ENCODE results near the gene POP7.
"Not testable (repeated sequence)": the region's sequence is repeated elsewhere in the genome, so short reads cannot be mapped to it uniquely, and the experiment has no call there.

The POP7 gene

GRCh38 chr7:100705753-100706671, at the start of gene POP7:
POP7 (plus strand) TSS chr7:100706121; CDS start chr7:100706831, 710 bp downstream.
- DNase-seq: peak; percentile 95

GRCh38 chr7:100662194-100662776, 43.6 kb upstream of the POP7 start:
- DNase-seq: peak; percentile 17

- no peak for DNase-seq
These were observed 40.7 kb upstream of the POP7 start for GRCh38 chr7:100665168-100665726.

- DNase-seq: no peak
These were observed 38.4 kb upstream of the POP7 start for GRCh38 chr7:100667331-100668068.

GRCh38 chr7:100668069-100668449, 37.9 kb upstream of the POP7 start:
- DNase-seq: no peak

- not testable (repeated sequence) for DNase-seq
These were observed 36.8 kb upstream of the POP7 start for GRCh38 chr7:100669106-100669505.

- DNase-seq: no peak
These were observed 35.8 kb upstream of the POP7 start for GRCh38 chr7:100670074-100670473.

- DNase-seq: no peak
These were observed 34.3 kb upstream of the POP7 start for GRCh38 chr7:100671353-100672327.

- peak; percentile 91 for DNase-seq
These were observed 32.5 kb upstream of the POP7 start, which contains the start of gene GNB2 for GRCh38 chr7:100673302-100673941. GNB2 (plus strand) TSS chr7:100673740; CDS start chr7:100676266, 2,526 bp downstream.

GRCh38 chr7:100673942-100674410, 31.9 kb upstream of the POP7 start:
- no peak for DNase-seq

GRCh38 chr7:100674411-100675104, 31.4 kb upstream of the POP7 start:
- DNase-seq: no peak

GRCh38 chr7:100675105-100675451, 30.8 kb upstream of the POP7 start:
- DNase-seq: no peak

GRCh38 chr7:100675581-100676350, 30.2 kb upstream of the POP7 start:
- DNase-seq: peak; percentile 8

- DNase-seq: no peak
These were observed 29.2 kb upstream of the POP7 start for GRCh38 chr7:100676501-100677306.

GRCh38 chr7:100677308-100678267, 28.3 kb upstream of the POP7 start:
- DNase-seq: no peak

- DNase-seq: no peak
These were observed 27.5 kb upstream of the POP7 start for GRCh38 chr7:100678291-100678984.
